Naive thymus-derived CD4-positive, alpha-beta T cell (primary cell): ENCODE results near the gene PRKAG2. TPM values are rescaled to one million over a fixed set of nuclear protein-coding genes. Genes with fewer than 3 reads are reported as not detected.
"Not testable (repeated sequence)": the region's sequence is repeated elsewhere in the genome, so short reads cannot be mapped to it uniquely, and the experiment has no call there.

Experiments used
- ATAC-seq: fragments of 150-1000 bp; cut with Tn5 transposase; 2 replicates; pipeline ENCODE4 v1.10.0; 2021; ENCODE audit warnings: mild to moderate bottlenecking, moderate library complexity
- CTCF ChIA-PET: fragments of 350-600 bp; sonication (Branson Sonifier 250); formaldehyde crosslinking; loops from one replicate; lab custom pipeline; 2021; ENCODE audit warnings: antibody characterized with exemption; lab: Charles Lee
- POLR2A ChIA-PET: fragments of 350-600 bp; sonication (Branson Sonifier 250); formaldehyde crosslinking; loops from one replicate; lab custom pipeline; 2021; ENCODE audit warnings: antibody characterized with exemption, inconsistent platforms; lab: Charles Lee
- DNase-seq, 9 donors: peaks; one replicate each; pipeline versions ENCODE4 v3.0.0 to v3.0.0-alpha.2; 2020 to 2022; ENCODE audit warnings: mixed read lengths in 1 of 9
- H3K27ac ChIP-seq: one replicate; pipeline ENCODE4 v1.7.0; 2013; ENCODE audit warnings: mild to moderate bottlenecking, low read depth, low read length, moderate library complexity
- H3K27me3 ChIP-seq, 2 donors: one replicate each; pipeline ENCODE4 v1.7.0; 2013; ENCODE audit warnings: low read length in 2 of 2, mild to moderate bottlenecking in 2 of 2, moderate library complexity in 2 of 2; ENCODE audit not compliant: control insufficient read depth in 2 of 2, insufficient read depth in 2 of 2
- H3K36me3 ChIP-seq, 3 experiments: 1 replicate in 2 of 3; 2 replicates in 1 of 3; pipeline ENCODE4 v1.7.0; 2013; ENCODE audit warnings: low read length in 3 of 3, mild to moderate bottlenecking in 3 of 3, moderate library complexity in 1 of 3; ENCODE audit not compliant: insufficient read depth in 3 of 3, control insufficient read depth in 2 of 3
- H3K4me1 ChIP-seq, 2 donors: one replicate each; pipeline ENCODE4 v1.7.0; 2013; ENCODE audit warnings: low read length in 2 of 2, mild to moderate bottlenecking in 2 of 2, moderate library complexity in 1 of 2; ENCODE audit not compliant: control insufficient read depth in 2 of 2, insufficient read depth in 2 of 2
- H3K4me3 ChIP-seq: 2 replicates; pipeline ENCODE4 v1.7.0; 2013; ENCODE audit warnings: mild to moderate bottlenecking, low read length
- H3K9me3 ChIP-seq, 3 experiments: 1 replicate in 2 of 3; 2 replicates in 1 of 3; pipeline ENCODE4 v1.7.0; 2013; ENCODE audit warnings: low read length in 3 of 3; ENCODE audit not compliant: control insufficient read depth in 2 of 3
- H3K27ac Mint-ChIP-seq, 9 donors: one replicate each; pipeline ENCODE4 v1.8.0; 2020 to 2022; ENCODE audit warnings: mixed read lengths in 9 of 9, mild to moderate bottlenecking in 8 of 9, moderate library complexity in 5 of 9, inconsistent platforms in 2 of 9
- H3K27me3 Mint-ChIP-seq, 5 donors: one replicate each; pipeline ENCODE4 v1.8.0; 2021 to 2022; ENCODE audit warnings: mixed read lengths in 5 of 5, mild to moderate bottlenecking in 1 of 5
- H3K36me3 Mint-ChIP-seq, 5 donors: one replicate each; pipeline ENCODE4 v1.8.0; 2020 to 2022; ENCODE audit warnings: mixed read lengths in 5 of 5, mild to moderate bottlenecking in 3 of 5, inconsistent platforms in 1 of 5
- H3K4me1 Mint-ChIP-seq, 7 donors: one replicate each; pipeline ENCODE4 v1.8.0; 2020 to 2022; ENCODE audit warnings: mixed read lengths in 7 of 7, mild to moderate bottlenecking in 3 of 7, inconsistent platforms in 1 of 7
- H3K4me3 Mint-ChIP-seq, 10 donors: one replicate each; pipeline ENCODE4 v1.8.0; 2020 to 2022; ENCODE audit warnings: mild to moderate bottlenecking in 10 of 10, mixed read lengths in 10 of 10, moderate library complexity in 6 of 10, inconsistent platforms in 2 of 10
- H3K9me3 Mint-ChIP-seq, 11 donors: one replicate each; pipeline ENCODE4 v1.8.0; 2020 to 2022; ENCODE audit warnings: mixed read lengths in 11 of 11, mild to moderate bottlenecking in 4 of 11, inconsistent platforms in 1 of 11, moderate library complexity in 1 of 11
- intact Hi-C, 2 donors: fragments of 100-400 bp; cut with micrococcal nuclease; formaldehyde crosslinking; loops; one replicate each; pipeline ENCODE4 v1.15.1; 2023
- polyA plus RNA-seq, 2 donors: library from polyadenylated mRNA; unstranded; fragments of 300-500 nt; fragmentation: Illumina TruSeq; gene quantifications; one replicate each; pipeline ENCODE4 v1.2.3, GENCODE V29; 2021
- total RNA-seq, 6 experiments: library from RNA in 5 of 6; stranded (reverse) in 5 of 6; gene quantifications; 1 replicate in 5 of 6; 2 replicates in 1 of 6; pipeline ENCODE4 v1.2.3 and lab custom pipeline; 2021 to 2026

The PRKAG2 gene
- total and polyA plus RNA-seq, 7 experiments from 2014 or later: 15.0 to 74.4 (median 55.7) TPM

- DNase-seq (no peak), ATAC-seq (no peak)
- no peak overlapping the region for H3K27ac Mint-ChIP-seq
Measured at GRCh38 chr7:151542606-151543130, 334.2 kb downstream of the PRKAG2 start.

GRCh38 chr7:151541709-151542499, 335.0 kb downstream of the PRKAG2 start:
- DNase-seq (no peak), ATAC-seq (no peak)
- POLR2A ChIA-PET: no interaction called here
- Histone ChIP-seq H3K4me3 (no peak overlapping the region), H3K4me1 (no peaks in the 10 kb centered on the region), H3K27ac (no peak overlapping the region), H3K27me3 (peaks cover 0 to 3% of the 10 kb centered on the region in 2 donors), H3K36me3 (no peaks in the 10 kb centered on the region), H3K9me3 (no peaks in the 10 kb centered on the region)
- Mint-ChIP-seq H3K4me1 (peaks cover 3 to 16% (median 10%) of the 10 kb centered on the region in 7 donors), H3K36me3 (no peaks in the 10 kb centered on the region), H3K9me3 (peaks cover 0 to 1% (median 0%) of the 10 kb centered on the region in 11 donors), H3K27me3 (peaks cover 8 to 40% (median 16%) of the 10 kb centered on the region in 5 donors), H3K4me3 (no peak overlapping the region), H3K27ac (no peak overlapping the region)
- intact Hi-C loops: no loop called here
- CTCF ChIA-PET: interaction anchor here (0.6 kb wide), 1 partner anchor 86 kb away, joined by 3 read pairs; no protein-coding TSS in a partner anchor

More at GRCh38 chr7:151542606-151543130, 334.2 kb downstream of the PRKAG2 start:
- Histone ChIP-seq H3K4me3 (no peak overlapping the region), H3K36me3 (no peaks in the 10 kb centered on the region), H3K27ac (no peak overlapping the region), H3K9me3 (no peaks in the 10 kb centered on the region), H3K4me1 (no peaks in the 10 kb centered on the region), H3K27me3 (peaks cover 0 to 3% of the 10 kb centered on the region in 2 donors)
- intact Hi-C loops: no loop called here
- Mint-ChIP-seq H3K4me1 (peaks cover 3 to 10% (median 8%) of the 10 kb centered on the region in 7 donors), H3K27me3 (peaks cover 8 to 44% (median 16%) of the 10 kb centered on the region in 5 donors), H3K9me3 (peaks cover 0 to 1% (median 0%) of the 10 kb centered on the region in 11 donors), H3K36me3 (no peaks in the 10 kb centered on the region), H3K4me3 (no peak overlapping the region)
- ChIA-PET CTCF (no interaction called here), POLR2A (no interaction called here)

DNA sequence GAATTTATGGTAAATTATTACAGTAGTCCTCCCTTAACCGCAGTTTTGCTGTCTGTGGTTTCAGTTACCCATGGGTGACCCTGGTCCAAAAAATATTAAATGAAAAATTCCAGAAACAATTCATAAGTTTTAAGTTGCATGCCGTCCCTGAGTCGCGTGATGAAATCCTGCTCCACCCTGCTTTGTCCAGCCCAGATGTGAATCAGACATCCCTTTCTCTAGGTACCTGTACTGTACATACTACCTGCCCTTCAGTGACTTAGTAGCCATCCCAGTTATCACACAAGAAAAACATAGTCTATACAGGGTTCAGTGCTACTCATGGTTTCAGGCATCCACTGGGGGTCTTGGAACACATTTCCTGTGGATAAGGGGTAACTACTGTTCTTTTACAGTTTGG, 336.8 kb downstream of the PRKAG2 start:
- Mint-ChIP-seq H3K4me1 (peaks cover 3 to 20% (median 14%) of the 10 kb centered on the region in 7 donors), H3K36me3 (no peaks in the 10 kb centered on the region), H3K4me3 (no peak overlapping the region), H3K27ac (no peak overlapping the region), H3K27me3 (peaks cover 0 to 30% (median 11%) of the 10 kb centered on the region in 5 donors), H3K9me3 (peaks cover 0 to 1% (median 0%) of the 10 kb centered on the region in 11 donors)
- no peaks in the 10 kb centered on the region for H3K36me3 ChIP-seq
- DNase-seq (no peak), ATAC-seq (no peak)
- H3K27ac ChIP-seq: no peak overlapping the region
- H3K9me3 ChIP-seq: no peaks in the 10 kb centered on the region
- ChIA-PET POLR2A (no interaction called here), CTCF (no interaction called here)
- no peak overlapping the region for H3K4me3 ChIP-seq
- peaks cover 0 to 3% of the 10 kb centered on the region in 2 donors for H3K27me3 ChIP-seq
- H3K4me1 ChIP-seq: no peaks in the 10 kb centered on the region
- intact Hi-C loops: no loop called here

DNA sequence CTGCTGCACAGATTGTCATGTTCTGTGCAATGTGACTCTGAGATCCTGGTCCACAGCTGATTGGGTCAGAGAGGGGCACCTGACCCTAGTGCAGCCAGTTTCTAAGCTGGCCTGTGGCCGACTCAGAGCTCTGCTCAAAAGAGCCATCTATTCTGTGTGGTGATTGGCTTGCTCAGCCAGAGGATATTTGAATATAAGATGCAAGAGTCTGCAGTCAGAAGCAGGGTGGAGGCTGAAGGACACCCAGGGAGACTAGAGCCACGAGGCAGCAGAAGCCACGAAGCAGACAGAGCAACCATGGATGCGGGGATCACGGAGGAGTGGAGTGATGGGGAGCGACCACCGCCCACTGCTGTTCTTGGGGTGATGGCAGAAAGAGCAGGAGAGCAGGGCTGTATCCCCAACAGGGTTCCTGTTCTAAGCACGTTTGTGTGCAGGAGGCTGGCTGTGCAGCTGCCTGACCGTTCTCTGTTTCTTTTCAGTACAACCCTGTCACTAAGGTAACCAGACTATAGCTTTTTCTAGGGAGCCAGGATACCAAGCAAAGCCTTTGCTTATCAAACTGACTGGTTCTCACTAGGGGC, 337.7 kb downstream of the PRKAG2 start:
- ATAC-seq (no peak), DNase-seq (no peak)
- Histone ChIP-seq H3K4me1 (no peaks in the 10 kb centered on the region), H3K4me3 (no peak overlapping the region), H3K27ac (no peak overlapping the region), H3K9me3 (no peaks in the 10 kb centered on the region), H3K36me3 (no peaks in the 10 kb centered on the region), H3K27me3 (peaks cover 0 to 3% of the 10 kb centered on the region in 2 donors)
- Mint-ChIP-seq H3K4me3 (no peak overlapping the region), H3K9me3 (peaks cover 0 to 1% (median 0%) of the 10 kb centered on the region in 11 donors), H3K36me3 (no peaks in the 10 kb centered on the region), H3K27me3 (peaks cover 0 to 21% (median 5%) of the 10 kb centered on the region in 5 donors), H3K27ac (peak overlapping the region in 1 of 9 donors; percentile 58), H3K4me1 (peaks cover 3 to 20% (median 14%) of the 10 kb centered on the region in 7 donors)
- ChIA-PET CTCF (no interaction called here), POLR2A (interaction anchor here (0.5 to 0.7 kb wide), 2 partner anchors 17 to 132 kb away, joined by 3 read pairs; no protein-coding TSS in a partner anchor)
- intact Hi-C loops: no loop called here

GRCh38 chr7:151537818-151538561, 338.9 kb downstream of the PRKAG2 start:
- Mint-ChIP-seq H3K4me1 (peaks cover 3 to 20% (median 14%) of the 10 kb centered on the region in 7 donors), H3K4me3 (peak overlapping the region in 4 of 10 donors; percentile 0 to 46 (median 26)), H3K36me3 (no peaks in the 10 kb centered on the region), H3K27me3 (peaks cover 0 to 16% (median 5%) of the 10 kb centered on the region in 5 donors), H3K27ac (peak overlapping the region in 8 of 9 donors; percentile 6 to 87 (median 46)), H3K9me3 (peaks cover 0 to 3% (median 0%) of the 10 kb centered on the region in 11 donors)
- POLR2A ChIA-PET: interaction anchor here (0.6 to 0.7 kb wide), 2 partner anchors 9 to 18 kb away, joined by 3 read pairs; no protein-coding TSS in a partner anchor
- DNase-seq (peak in 4 of 9 donors; percentile 20 to 42 (median 32)), ATAC-seq (peak; percentile 47)
- H3K4me1 ChIP-seq: no peaks in the 10 kb centered on the region
- no peaks in the 10 kb centered on the region for H3K36me3 ChIP-seq
- intact Hi-C loops: no loop called here
- no peak overlapping the region for H3K27ac ChIP-seq
- CTCF ChIA-PET: no interaction called here
- H3K4me3 ChIP-seq: no peak overlapping the region
- no peaks in the 10 kb centered on the region for H3K9me3 ChIP-seq
- H3K27me3 ChIP-seq: peaks cover 0 to 3% of the 10 kb centered on the region in 2 donors

GRCh38 chr7:151536178-151536577, 340.7 kb downstream of the PRKAG2 start:
- H3K27me3 ChIP-seq, CTCF ChIA-PET, H3K4me3 ChIP-seq, H3K36me3 Mint-ChIP-seq, POLR2A ChIA-PET, H3K27ac ChIP-seq, H3K9me3 ChIP-seq, ATAC-seq, H3K36me3 ChIP-seq, H3K4me1 ChIP-seq, DNase-seq, intact Hi-C loops: not testable (repeated sequence)
- Mint-ChIP-seq H3K27me3 (peaks cover 0 to 17% (median 0%) of the 10 kb centered on the region in 5 donors), H3K27ac (peak overlapping the region in 2 of 9 donors; percentile 51 to 79), H3K4me1 (peaks cover 3 to 20% (median 14%) of the 10 kb centered on the region in 7 donors), H3K4me3 (peak overlapping the region in 2 of 10 donors; percentile 43 to 52), H3K9me3 (peaks cover 0 to 14% (median 5%) of the 10 kb centered on the region in 11 donors)
